GM21619 (cell line): ENCODE results near the gene MYD88.

ENCODE experiments used
- ATAC-seq: cut with Tn5 transposase; IDR thresholded peaks from one replicate; pipeline ENCODE4 v1.9.1; 2021; ENCODE audit not compliant: unreplicated experiment

The MYD88 gene

GRCh38 chr3:38163117-38163840 lies 24.8 kb downstream of the MYD88 start:
- ATAC-seq, result no peak

DNA sequence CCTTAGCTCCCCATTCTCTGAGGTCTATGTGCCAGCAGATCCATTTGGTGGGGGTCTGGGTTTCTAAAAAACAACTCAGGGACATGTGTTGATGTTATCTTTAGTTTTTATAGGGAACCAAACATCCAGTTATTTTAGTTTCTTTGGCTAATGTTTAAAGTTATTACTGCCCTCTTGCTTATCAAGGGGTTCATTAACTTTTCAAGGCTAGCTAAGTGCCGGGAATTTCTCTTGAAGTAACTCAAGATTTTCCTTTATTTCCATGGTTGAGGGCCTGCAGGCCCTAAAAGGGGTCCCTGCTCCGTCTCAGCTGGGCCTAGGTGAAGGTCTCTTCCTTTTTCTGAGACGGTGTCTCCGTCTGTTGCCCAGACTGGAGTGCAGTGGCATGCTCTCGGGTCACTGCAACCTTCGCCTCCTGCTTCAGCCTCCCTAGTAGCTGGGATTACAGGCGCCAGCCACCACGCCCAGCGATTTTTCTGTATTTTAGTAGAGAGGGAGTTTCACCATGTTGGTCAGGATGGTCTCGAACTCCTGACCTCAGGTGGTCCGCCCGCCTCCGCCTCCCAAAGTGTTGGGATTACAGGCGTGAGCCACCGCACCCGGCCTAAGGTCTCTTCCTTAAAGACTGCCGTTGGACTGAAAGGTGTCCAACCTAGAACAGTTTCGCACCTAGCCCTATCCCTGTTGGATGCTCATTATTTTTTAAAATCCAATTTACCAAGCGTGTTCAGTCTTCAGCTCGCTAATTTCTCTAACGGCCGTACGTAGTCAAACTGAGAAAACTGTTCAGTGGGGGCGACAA lies 25.6 kb downstream of the MYD88 start:
- no peak for ATAC-seq

GRCh38 chr3:38164643-38164951 lies 26.1 kb downstream of the MYD88 start:
- no peak for ATAC-seq

- peak; percentile 91 for ATAC-seq
These were observed 26.7 kb downstream of the MYD88 start, which contains the start of gene OXSR1 for GRCh38 chr3:38164952-38165721. OXSR1 (plus strand) TSS chr3:38165537; CDS start chr3:38165877, 340 bp downstream.

DNA sequence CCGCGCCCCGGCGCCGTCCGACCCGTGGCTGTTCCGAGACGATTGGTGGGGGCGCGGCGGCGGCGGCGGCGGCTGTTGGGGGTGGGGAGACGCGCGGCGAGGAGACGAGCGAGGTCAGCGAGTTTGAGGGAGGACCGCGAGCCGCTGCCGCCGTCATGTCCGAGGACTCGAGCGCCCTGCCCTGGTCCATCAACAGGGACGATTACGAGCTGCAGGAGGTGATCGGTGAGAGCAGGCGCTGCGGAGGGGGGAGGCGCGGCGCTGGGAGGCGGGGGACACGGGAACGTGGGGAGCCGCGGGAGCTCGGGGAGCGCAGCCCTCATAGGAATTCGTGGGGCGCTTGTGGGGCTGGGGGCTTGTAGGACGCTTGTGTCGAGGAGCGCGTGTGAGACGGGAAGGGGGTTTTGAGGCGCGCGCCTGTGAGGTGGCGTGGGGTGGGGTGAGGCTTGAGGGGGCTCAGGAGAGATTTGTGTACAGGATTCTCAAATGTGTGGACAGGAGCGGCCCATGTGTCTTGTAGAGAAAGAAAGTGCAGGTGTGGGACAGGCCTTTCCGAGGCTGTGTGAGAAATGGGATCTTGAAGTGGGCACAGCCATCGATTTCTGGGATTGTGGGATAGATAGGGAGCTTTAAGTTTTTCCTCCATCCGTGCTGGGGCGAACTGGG lies 27.4 kb downstream of the MYD88 start:
- no peak for ATAC-seq

DNA sequence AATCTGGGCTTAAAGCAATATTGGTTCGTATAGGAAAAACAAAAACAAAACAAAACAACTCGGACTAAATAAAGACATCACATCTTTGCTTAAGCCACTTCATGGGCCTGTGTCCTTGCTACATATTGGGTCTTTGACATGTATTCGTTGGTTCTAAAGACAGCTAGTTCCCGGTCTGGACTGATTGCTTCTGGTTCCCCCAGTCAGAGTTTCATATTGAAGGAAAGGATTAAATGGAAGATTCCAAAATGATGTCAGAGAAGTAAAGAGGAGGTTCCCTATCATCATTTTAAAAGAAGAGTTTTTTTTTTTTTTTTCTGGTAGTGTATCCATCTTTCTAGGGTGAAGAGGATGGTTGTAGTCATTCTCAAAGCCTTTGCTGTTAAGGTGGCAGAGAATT lies 29.1 kb downstream of the MYD88 start:
- ATAC-seq, result no peak

GRCh38 chr3:38168151-38169026 lies 29.9 kb downstream of the MYD88 start:
- ATAC-seq, result no peak

GRCh38 chr3:38169027-38169317 lies 30.5 kb downstream of the MYD88 start:
- ATAC-seq, result no peak

DNA sequence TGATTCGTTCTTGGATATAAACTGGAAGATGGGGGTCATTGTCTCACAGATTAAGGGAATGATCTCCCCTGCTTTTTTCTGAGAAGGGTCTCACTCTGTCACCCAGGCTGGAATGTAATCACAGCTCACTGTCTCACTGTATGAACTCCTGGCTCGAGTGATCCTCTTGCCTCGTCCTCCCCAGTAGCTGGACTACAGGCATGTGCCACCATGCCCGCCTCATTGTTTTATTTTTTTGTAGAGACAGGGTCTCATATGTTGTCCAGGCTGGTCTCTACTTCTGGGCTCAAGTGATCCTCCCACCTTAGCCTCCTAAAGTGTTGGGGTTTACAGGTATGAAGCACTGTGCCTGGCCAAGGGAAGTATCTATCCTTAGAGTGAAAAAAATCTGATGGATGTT lies 32.3 kb downstream of the MYD88 start:
- ATAC-seq, result no peak

DNA sequence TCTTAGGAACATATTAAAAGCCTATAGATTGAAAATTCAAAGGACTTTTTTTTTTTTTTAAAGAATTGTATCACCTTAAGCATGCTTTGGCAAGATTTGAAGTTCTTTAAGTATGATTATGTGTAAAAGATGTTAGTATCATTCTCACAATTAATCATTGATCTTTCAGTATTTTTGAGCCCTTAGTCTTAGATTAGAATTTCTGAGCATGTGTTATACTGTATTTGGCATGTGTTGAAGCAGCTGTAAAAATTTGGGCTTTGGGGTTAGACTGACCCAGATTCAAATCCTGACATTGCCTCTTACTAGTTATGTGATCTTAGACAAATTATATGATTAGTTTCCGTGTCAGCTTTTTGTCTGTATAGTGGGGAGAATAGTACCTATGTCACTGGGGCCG lies 33.2 kb downstream of the MYD88 start:
- ATAC-seq, result no peak

DNA sequence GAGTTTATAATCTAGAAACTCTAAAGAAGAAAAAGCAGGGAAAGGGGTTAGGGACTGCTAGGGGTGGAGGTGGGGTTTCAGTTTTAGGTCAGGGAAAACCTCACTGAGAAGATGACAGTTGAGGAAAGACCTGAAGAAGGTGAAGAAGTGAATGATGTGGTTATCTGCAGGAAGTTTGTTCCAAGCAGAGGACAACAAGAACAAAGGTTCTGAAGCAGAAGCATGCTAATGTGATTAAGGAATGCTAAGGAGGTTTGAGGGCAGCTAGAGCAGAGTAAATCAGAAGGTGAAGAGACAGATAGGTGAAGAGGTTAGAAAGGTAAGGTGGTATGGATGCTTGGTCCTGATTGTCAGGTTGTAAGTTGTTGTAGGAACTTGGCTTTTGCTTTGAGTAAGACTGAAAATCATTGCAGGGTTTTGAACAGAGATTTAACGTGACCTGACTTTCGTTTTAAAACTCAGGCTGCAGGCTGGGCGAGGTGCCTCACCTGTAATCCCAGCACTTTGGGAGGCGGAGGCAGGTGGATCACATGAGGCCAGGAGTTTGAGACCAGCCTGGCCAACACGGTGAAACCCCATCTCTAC lies 35.5 kb downstream of the MYD88 start:
- ATAC-seq, result no peak

DNA sequence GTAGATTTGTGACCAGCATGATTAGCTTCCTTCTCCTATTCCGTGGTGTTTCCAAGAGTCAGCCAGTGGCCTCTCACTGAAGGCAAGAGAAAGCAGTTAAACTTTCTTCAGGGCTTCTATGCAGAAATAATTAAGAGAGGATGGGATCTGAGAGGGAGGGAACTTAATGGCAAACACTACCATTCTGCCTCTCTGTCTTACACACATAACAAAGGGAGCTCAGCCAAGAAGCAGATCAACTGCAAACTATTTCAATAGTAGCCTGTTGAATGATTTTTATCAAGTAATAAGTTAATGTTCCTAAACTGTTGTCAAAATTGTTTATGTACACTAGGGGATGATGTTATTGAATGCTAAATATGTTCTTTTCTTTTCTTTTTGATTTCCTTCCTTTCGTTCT lies 38.7 kb downstream of the MYD88 start:
- no peak for ATAC-seq

DNA sequence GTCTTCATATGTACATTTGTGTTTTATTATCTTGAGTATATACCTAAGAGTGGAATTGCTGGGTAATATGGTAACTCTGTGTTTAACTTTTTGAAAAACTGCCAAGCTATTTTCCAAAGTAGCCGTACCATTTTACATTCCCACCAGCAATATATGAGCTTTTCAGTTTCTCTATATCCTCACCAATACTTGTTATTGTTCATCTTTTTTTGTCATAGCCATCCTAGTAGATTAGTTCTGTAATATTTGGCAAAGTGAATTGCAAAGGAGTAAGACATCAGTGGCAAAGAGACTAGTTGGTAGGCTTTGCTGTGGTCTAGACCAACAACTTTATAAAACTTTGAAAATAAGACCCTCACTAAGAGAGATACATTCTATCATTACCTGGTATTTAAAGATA lies 48.3 kb downstream of the MYD88 start:
- no peak for ATAC-seq

GRCh38 chr3:38190481-38190881 lies 52.0 kb downstream of the MYD88 start:
- no peak for ATAC-seq
